ENCODE data around the gene HLA-G.

DNA sequence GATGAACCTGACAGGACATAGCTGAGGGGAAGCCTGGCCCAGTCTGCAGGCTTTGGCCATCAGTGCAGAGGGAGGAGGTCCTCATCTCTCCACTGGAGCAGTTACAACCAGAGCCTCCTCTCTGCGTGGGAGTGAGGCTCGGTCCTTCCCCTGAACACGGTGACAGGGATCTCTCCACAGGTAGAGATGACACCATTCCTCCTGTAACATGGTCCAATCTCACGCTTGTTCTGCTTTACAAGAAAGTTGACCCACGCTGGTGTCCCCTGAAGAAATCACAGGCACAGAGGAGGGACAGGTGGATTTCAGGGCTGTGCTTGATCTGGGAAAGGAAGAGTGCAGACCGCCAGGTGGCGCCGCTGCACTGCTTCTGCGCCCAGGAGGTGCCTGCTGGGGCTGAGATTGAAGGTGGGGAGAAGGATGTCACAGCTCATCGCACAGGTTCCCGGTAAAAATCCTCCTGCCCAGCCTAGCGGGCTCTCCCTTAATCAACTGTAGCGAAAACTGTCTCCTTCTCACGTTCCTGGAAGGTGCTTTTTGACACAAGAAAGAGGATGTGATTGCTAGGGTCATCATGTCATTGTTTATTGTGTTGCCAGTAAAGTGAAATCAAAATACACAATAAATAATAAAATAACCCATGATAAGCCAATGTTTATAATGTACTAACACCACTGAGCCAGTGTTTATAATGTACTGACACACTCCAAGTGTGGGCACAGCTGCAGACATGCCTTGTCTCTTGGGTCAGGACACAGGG, 20.4 kb downstream of the HLA-G start:
- TF ChIP-seq, protein P1, sequence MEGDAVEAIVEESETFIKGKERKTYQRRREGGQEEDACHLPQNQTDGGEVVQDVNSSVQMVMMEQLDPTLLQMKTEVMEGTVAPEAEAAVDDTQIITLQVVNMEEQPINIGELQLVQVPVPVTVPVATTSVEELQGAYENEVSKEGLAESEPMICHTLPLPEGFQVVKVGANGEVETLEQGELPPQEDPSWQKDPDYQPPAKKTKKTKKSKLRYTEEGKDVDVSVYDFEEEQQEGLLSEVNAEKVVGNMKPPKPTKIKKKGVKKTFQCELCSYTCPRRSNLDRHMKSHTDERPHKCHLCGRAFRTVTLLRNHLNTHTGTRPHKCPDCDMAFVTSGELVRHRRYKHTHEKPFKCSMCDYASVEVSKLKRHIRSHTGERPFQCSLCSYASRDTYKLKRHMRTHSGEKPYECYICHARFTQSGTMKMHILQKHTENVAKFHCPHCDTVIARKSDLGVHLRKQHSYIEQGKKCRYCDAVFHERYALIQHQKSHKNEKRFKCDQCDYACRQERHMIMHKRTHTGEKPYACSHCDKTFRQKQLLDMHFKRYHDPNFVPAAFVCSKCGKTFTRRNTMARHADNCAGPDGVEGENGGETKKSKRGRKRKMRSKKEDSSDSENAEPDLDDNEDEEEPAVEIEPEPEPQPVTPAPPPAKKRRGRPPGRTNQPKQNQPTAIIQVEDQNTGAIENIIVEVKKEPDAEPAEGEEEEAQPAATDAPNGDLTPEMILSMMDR (IDR thresholded peaks at IDR 0.05; ENCODE audit: borderline replicate concordance, extremely low read depth, low read length, poor library complexity, severe bottlenecking): peak; percentile 97
- TF ChIP-seq EZH2 (IDR thresholded peaks at IDR 0.05; ENCODE audit: borderline replicate concordance, low read depth, low read length, severe bottlenecking): no peak
